EL (cell line): ENCODE measurements around the gene ENO2.

Experiments
- DNase-seq: peaks from one replicate; pipeline ENCODE4 v3.0.0-alpha.2; 2016

The ENO2 gene

GRCh38 chr12:6935371-6936193 is 21.2 kb downstream of the ENO2 start:
- DNase-seq: no peak

- DNase-seq: no peak
These were observed 21.8 kb downstream of the ENO2 start for GRCh38 chr12:6936194-6936635.

DNA sequence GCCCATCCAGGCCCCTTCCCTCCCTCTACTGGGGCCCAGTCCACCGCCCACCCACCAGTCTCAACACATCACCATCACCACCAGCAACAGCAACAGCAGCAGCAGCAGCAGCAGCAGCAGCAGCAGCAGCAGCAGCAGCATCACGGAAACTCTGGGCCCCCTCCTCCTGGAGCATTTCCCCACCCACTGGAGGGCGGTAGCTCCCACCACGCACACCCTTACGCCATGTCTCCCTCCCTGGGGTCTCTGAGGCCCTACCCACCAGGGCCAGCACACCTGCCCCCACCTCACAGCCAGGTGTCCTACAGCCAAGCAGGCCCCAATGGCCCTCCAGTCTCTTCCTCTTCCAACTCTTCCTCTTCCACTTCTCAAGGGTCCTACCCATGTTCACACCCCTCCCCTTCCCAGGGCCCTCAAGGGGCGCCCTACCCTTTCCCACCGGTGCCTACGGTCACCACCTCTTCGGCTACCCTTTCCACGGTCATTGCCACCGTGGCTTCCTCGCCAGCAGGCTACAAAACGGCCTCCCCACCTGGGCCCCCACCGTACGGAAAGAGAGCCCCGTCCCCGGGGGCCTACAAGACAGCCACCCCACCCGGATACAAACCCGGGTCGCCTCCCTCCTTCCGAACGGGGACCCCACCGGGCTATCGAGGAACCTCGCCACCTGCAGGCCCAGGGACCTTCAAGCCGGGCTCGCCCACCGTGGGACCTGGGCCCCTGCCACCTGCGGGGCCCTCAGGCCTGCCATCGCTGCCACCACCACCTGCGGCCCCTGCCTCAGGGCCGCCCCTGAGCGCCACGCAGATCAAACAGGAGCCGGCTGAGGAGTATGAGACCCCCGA is 22.5 kb downstream of the ENO2 start:
- DNase-seq: no peak

DNA sequence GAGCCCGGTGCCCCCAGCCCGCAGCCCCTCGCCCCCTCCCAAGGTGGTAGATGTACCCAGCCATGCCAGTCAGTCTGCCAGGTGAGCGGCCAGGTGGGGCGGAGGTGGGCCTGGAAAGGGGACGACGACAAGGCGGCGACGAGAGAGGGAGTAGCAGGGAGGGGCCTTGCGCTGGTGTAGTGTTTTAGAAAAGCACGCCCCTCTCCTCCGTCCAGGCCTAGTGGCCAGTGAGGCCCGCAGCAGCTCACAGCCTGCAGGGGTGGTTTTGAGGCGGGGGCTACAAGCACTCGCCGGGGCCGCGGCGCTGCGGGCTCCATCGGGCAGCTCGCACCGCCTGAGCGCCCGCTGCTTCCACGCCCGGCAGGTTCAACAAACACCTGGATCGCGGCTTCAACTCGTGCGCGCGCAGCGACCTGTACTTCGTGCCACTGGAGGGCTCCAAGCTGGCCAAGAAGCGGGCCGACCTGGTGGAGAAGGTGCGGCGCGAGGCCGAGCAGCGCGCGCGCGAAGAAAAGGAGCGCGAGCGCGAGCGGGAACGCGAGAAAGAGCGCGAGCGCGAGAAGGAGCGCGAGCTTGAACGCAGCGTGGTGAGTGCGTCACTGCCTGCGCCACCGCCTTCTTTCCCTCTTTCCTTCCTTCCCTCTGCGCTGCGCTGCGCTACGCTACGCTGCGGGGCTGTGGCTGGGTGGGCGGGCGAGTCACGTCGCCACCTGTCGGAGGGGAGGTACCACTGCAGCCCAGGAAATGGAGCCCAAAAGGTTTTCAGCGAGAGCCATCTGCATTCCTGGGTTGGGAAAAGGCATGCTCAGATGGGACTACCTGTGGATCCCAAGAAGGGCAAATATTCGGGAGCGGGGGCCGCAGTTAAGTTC is 23.3 kb downstream of the ENO2 start:
- peak; percentile 92 for DNase-seq

GRCh38 chr12:6938353-6939190 is 24.2 kb downstream of the ENO2 start:
- no peak for DNase-seq

GRCh38 chr12:6939191-6939540 is 24.8 kb downstream of the ENO2 start:
- DNase-seq: no peak

DNA sequence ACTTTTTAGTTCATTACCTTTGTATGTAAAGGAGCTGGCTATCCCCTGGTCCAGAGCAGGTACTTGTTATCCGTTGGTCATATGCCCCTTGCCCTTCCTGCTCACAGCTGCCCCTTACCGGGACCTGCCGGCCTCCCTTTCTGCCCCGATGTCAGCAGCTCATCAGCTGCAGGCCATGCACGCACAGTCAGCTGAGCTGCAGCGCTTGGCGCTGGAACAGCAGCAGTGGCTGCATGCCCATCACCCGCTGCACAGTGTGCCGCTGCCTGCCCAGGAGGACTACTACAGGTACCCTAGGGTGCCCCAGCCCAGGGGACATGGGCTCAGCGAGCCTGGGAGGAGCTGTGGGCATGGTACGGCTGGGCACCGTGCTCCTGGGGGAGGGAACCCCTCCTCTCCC is 26.9 kb downstream of the ENO2 start:
- no peak for DNase-seq

DNA sequence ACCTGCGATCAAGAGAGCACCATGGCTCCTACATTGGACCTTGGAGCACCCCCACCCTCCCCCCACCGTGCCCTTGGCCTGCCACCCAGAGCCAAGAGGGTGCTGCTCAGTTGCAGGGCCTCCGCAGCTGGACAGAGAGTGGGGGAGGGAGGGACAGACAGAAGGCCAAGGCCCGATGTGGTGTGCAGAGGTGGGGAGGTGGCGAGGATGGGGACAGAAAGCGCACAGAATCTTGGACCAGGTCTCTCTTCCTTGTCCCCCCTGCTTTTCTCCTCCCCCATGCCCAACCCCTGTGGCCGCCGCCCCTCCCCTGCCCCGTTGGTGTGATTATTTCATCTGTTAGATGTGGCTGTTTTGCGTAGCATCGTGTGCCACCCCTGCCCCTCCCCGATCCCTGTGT is 27.4 kb downstream of the ENO2 start:
- DNase-seq: no peak

- peak; percentile 29 for DNase-seq
These were observed 27.9 kb downstream of the ENO2 start for GRCh38 chr12:6942331-6942665.

GRCh38 chr12:6943389-6943721 is 29.0 kb downstream of the ENO2 start:
- peak; percentile 90 for DNase-seq

- DNase-seq: peak; percentile 94
These were observed 29.5 kb downstream of the ENO2 start, which contains the start of the genes C12orf57 and RNU7-1 for GRCh38 chr12:6943722-6944380. Gene C12orf57, plus strand, starts transcription at chr12:6944022. Its CDS starts 100 bp downstream, at chr12:6944122. Gene RNU7-1, plus strand, starts transcription at chr12:6943816.

DNA sequence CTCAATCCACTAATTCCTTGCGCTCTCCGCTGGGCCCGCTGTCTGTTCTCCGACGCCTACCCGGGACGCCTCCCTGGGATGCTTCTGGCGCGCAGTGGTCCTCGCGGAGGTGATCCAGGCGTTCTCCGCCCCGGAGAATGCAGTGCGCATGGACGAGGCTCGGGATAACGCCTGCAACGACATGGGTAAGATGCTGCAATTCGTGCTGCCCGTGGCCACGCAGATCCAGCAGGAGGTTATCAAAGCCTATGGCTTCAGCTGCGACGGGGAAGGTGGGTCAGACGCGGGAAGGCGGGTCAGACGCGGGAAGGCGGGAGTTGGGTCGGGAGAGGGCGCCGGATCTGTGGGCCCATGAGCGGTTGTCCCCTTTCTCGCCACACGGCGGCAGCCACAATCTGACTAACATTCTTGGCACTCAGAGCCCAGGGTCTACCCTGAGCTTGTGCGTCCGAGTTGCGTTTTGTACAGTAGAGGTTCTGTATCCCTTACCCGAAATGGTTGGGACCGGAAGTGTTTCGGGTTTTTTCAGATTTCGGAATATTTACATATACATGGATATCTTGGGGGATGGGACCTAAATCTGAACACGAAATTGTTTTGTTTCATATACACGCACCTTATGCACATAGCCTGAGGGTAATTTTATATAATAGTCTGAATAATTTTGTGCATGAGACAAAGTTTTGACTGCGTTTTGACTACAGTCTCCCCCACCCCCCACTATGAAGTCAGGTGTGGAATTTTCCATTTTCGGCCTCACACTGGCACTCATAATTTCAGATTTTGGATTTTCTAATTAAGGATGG is 30.2 kb downstream of the ENO2 start:
- DNase-seq: peak; percentile 95

GRCh38 chr12:6945613-6946012 is 31.2 kb downstream of the ENO2 start:
- DNase-seq: no peak

GRCh38 chr12:6946033-6946919 is 31.9 kb downstream of the ENO2 start:
- no peak for DNase-seq

GRCh38 chr12:6946920-6947374 is 32.6 kb downstream of the ENO2 start:
- no peak for DNase-seq

- no peak for DNase-seq
These were observed 33.2 kb downstream of the ENO2 start for GRCh38 chr12:6947615-6948014.

- no peak for DNase-seq
These were observed 34.7 kb downstream of the ENO2 start for GRCh38 chr12:6948873-6949594.

GRCh38 chr12:6950401-6950801 is 36.0 kb downstream of the ENO2 start:
- DNase-seq: no peak
